T-cell (primary cell): ENCODE results near the gene BMPR2. TPM values are rescaled to one million over a fixed set of nuclear protein-coding genes. Genes with fewer than 3 reads are reported as not detected.
"Not testable (repeated sequence)": the region's sequence is repeated elsewhere in the genome, so short reads cannot be mapped to it uniquely, and the experiment has no call there.

Experiments
- ATAC-seq, 4 experiments: fragments of 200-7000 bp in 3 of 4; fragments of 150-1000 bp in 1 of 4; cut with Tn5 transposase; replicated peaks in 1 of 4; 1 replicate in 3 of 4; 2 replicates in 1 of 4; pipeline ENCODE4 v1.10.0; 2021; ENCODE audit warnings: moderate library complexity in 3 of 4, mild to moderate bottlenecking in 2 of 4, moderate number of reproducible peaks in 1 of 4
- CTCF ChIA-PET, 2 donors: fragments of 300-600 bp; sonication (Branson Sonifier 250); formaldehyde crosslinking; loops; one replicate each; lab custom pipeline; 2022; ENCODE audit warnings: antibody characterized with exemption in 2 of 2; lab: Charles Lee
- POLR2A ChIA-PET, 2 donors: fragments of 300-600 bp; sonication (Branson Sonifier 250); formaldehyde crosslinking; loops; one replicate each; lab custom pipeline; 2022; ENCODE audit warnings: antibody characterized with exemption in 2 of 2; lab: Charles Lee
- DNase-seq, 35 experiments: peaks; one replicate each; pipeline versions ENCODE4 v3.0.0 to v3.0.0-alpha.2; 2013 to 2023
- H3K27ac ChIP-seq: one replicate; pipeline ENCODE4 v1.5.1; 2013; ENCODE audit warnings: low read length
- H3K27me3 ChIP-seq, 2 experiments: replicated peaks in 1 of 2; 1 replicate in 1 of 2; 2 replicates in 1 of 2; pipeline versions ENCODE4 v1.6.1 to v1.7.0; 2013; ENCODE audit warnings: low read length in 1 of 2, mixed read lengths in 1 of 2; ENCODE audit not compliant: control insufficient read depth in 2 of 2, insufficient read depth in 2 of 2; ENCODE audit errors: extremely low read depth in 1 of 2
- H3K36me3 ChIP-seq, 2 donors: 1 replicate in 1 of 2; 2 replicates in 1 of 2; pipeline versions ENCODE4 v1.6.1 to v1.7.0; 2013; ENCODE audit warnings: low read length in 1 of 2; ENCODE audit not compliant: control insufficient read depth in 2 of 2, insufficient read depth in 1 of 2; ENCODE audit errors: extremely low read depth in 1 of 2
- H3K4me1 ChIP-seq, 2 experiments: 1 replicate in 1 of 2; 2 replicates in 1 of 2; pipeline versions ENCODE4 v1.6.1 to v1.7.0; 2013; ENCODE audit warnings: low read length in 2 of 2, mixed read lengths in 1 of 2; ENCODE audit not compliant: insufficient read depth in 2 of 2, control insufficient read depth in 1 of 2; ENCODE audit errors: extremely low read depth in 1 of 2
- H3K4me3 ChIP-seq, 2 donors: 1 replicate in 1 of 2; 2 replicates in 1 of 2; pipeline versions ENCODE4 v1.5.1 to v1.7.0; 2013; ENCODE audit warnings: mild to moderate bottlenecking in 2 of 2, low read length in 1 of 2, moderate library complexity in 1 of 2; ENCODE audit not compliant: control insufficient read depth in 1 of 2; ENCODE audit errors: extremely low read depth in 1 of 2
- H3K9me3 ChIP-seq: 2 replicates; pipeline ENCODE4 v1.7.0; 2013
- H3K27ac Mint-ChIP-seq, 2 donors: one replicate each; pipeline ENCODE4 v1.8.0; 2020 to 2021; ENCODE audit warnings: mild to moderate bottlenecking in 2 of 2, mixed read lengths in 2 of 2
- H3K27me3 Mint-ChIP-seq, 2 donors: one replicate each; pipeline ENCODE4 v1.8.0; 2021 to 2022; ENCODE audit warnings: mixed read lengths in 2 of 2
- H3K36me3 Mint-ChIP-seq: one replicate; pipeline ENCODE4 v1.8.0; 2021; ENCODE audit warnings: mixed read lengths
- H3K4me1 Mint-ChIP-seq, 3 donors: one replicate each; pipeline ENCODE4 v1.8.0; 2020 to 2022; ENCODE audit warnings: mixed read lengths in 3 of 3, mild to moderate bottlenecking in 1 of 3
- H3K4me3 Mint-ChIP-seq, 3 donors: one replicate each; pipeline ENCODE4 v1.8.0; 2020 to 2022; ENCODE audit warnings: mild to moderate bottlenecking in 3 of 3, mixed read lengths in 3 of 3, moderate library complexity in 3 of 3
- H3K9me3 Mint-ChIP-seq, 3 donors: one replicate each; pipeline ENCODE4 v1.8.0; 2020 to 2022; ENCODE audit warnings: mixed read lengths in 3 of 3
- WGBS: methylation state at CpG from one replicate; pipeline ENCODE4 v1.1.5; 2013; ENCODE audit warnings: missing lambda C conversion rate; ENCODE audit not compliant: insufficient coverage; 5-methylcytosine and 5-hydroxymethylcytosine counted together
- total RNA-seq, 35 experiments: library from RNA in 6 of 35; stranded (reverse) in 6 of 35; fragments of 120-200 nt in 1 of 35; gene quantifications; one replicate each; pipeline versions ENCODE4 v1.2.1 to v1.2.4 and lab custom pipeline; 2013 to 2026

BMPR2 gene
- total RNA-seq, 5 donors from 2014 or later (not counting 1 experiment from before 2014, with no cell fraction given): 15.1 to 20.9 (median 17.1) TPM

GRCh38 chr2:202499841-202500240, 123.7 kb downstream of the BMPR2 start:
- H3K9me3 ChIP-seq, CTCF ChIA-PET, H3K27ac Mint-ChIP-seq, H3K27ac ChIP-seq, H3K4me1 ChIP-seq, H3K4me1 Mint-ChIP-seq, H3K27me3 Mint-ChIP-seq, H3K27me3 ChIP-seq, H3K4me3 Mint-ChIP-seq, DNase-seq, POLR2A ChIA-PET, ATAC-seq, H3K9me3 Mint-ChIP-seq, H3K4me3 ChIP-seq, H3K36me3 ChIP-seq: not testable (repeated sequence)
- no CpG with 5 or more reads among the region's 7 CpGs for WGBS
- H3K36me3 Mint-ChIP-seq: peaks cover 21% of the 10 kb centered on the region

- H3K36me3 ChIP-seq, H3K9me3 ChIP-seq, H3K9me3 Mint-ChIP-seq, H3K4me3 ChIP-seq, H3K27ac Mint-ChIP-seq, H3K27me3 Mint-ChIP-seq, H3K27me3 ChIP-seq, H3K4me3 Mint-ChIP-seq, H3K27ac ChIP-seq, H3K4me1 Mint-ChIP-seq, POLR2A ChIA-PET, ATAC-seq, DNase-seq, H3K4me1 ChIP-seq, CTCF ChIA-PET: not testable (repeated sequence)
- peaks cover 19% of the 10 kb centered on the region for H3K36me3 Mint-ChIP-seq
- WGBS: 98% methylated on average over 19 of the region's 21 CpGs
Observed at GRCh38 chr2:202503276-202503675, 127.1 kb downstream of the BMPR2 start.

- H3K36me3 Mint-ChIP-seq: peaks cover 15% of the 10 kb centered on the region
- no peaks in the 10 kb centered on the region for H3K9me3 Mint-ChIP-seq
- no peak overlapping the region for H3K27ac Mint-ChIP-seq
- Histone ChIP-seq H3K27ac (no peak overlapping the region), H3K36me3 (no peaks in the 10 kb centered on the region), H3K9me3 (no peaks in the 10 kb centered on the region), H3K4me3 (no peak overlapping the region), H3K4me1 (no peaks in the 10 kb centered on the region), H3K27me3 (no peaks in the 10 kb centered on the region)
- CTCF ChIA-PET: interaction anchor here in 1 of 2 donors (0.6 kb wide), 1 partner anchor 12 kb away, joined by 4 read pairs; no protein-coding TSS in a partner anchor
- H3K4me3 Mint-ChIP-seq: no peak overlapping the region
- ATAC-seq: no peak
- DNase-seq: no peak
- no peaks in the 10 kb centered on the region for H3K27me3 Mint-ChIP-seq
- POLR2A ChIA-PET: no interaction called here
- H3K4me1 Mint-ChIP-seq: peaks cover 0 to 3% (median 0%) of the 10 kb centered on the region in 3 donors
- no CpG with 5 or more reads among the region's 2 CpGs for WGBS
Observed at GRCh38 chr2:202508686-202509085, 132.6 kb downstream of the BMPR2 start.

GRCh38 chr2:202510911-202511310, 134.8 kb downstream of the BMPR2 start:
- Mint-ChIP-seq H3K9me3 (no peaks in the 10 kb centered on the region), H3K27me3 (no peaks in the 10 kb centered on the region), H3K36me3 (peaks cover 8% of the 10 kb centered on the region), H3K4me3 (no peak overlapping the region), H3K4me1 (no peaks in the 10 kb centered on the region), H3K27ac (no peak overlapping the region)
- Histone ChIP-seq H3K27me3 (no peaks in the 10 kb centered on the region), H3K4me1 (no peaks in the 10 kb centered on the region), H3K36me3 (peaks cover 3 to 7% of the 10 kb centered on the region in 2 donors), H3K4me3 (no peak overlapping the region), H3K9me3 (no peaks in the 10 kb centered on the region), H3K27ac (no peak overlapping the region)
- CTCF ChIA-PET: no interaction called here
- no CpG with 5 or more reads among the region's 3 CpGs for WGBS
- ATAC-seq: no peak
- DNase-seq: no peak
- POLR2A ChIA-PET: no interaction called here

GRCh38 chr2:202512176-202512575, 136.0 kb downstream of the BMPR2 start:
- no peaks in the 10 kb centered on the region for H3K9me3 Mint-ChIP-seq
- no CpG with 5 or more reads among the region's 2 CpGs for WGBS
- CTCF ChIA-PET: no interaction called here
- H3K27me3 ChIP-seq: no peaks in the 10 kb centered on the region
- POLR2A ChIA-PET: interaction anchor here in 1 of 2 donors (0.6 kb wide), 1 partner anchor 138 kb away, joined by 4 read pairs; no protein-coding TSS in a partner anchor
- no peaks in the 10 kb centered on the region for H3K4me1 Mint-ChIP-seq
- H3K4me3 Mint-ChIP-seq: no peak overlapping the region
- H3K27ac Mint-ChIP-seq: no peak overlapping the region
- H3K27me3 Mint-ChIP-seq: no peaks in the 10 kb centered on the region
- H3K4me1 ChIP-seq: no peaks in the 10 kb centered on the region
- no peak overlapping the region for H3K4me3 ChIP-seq
- no peak for DNase-seq
- H3K27ac ChIP-seq: no peak overlapping the region
- no peak for ATAC-seq
- H3K36me3 ChIP-seq: peaks cover 3 to 7% of the 10 kb centered on the region in 2 donors
- no peaks in the 10 kb centered on the region for H3K9me3 ChIP-seq
- peaks cover 8% of the 10 kb centered on the region for H3K36me3 Mint-ChIP-seq

- WGBS: no CpG with 5 or more reads among the region's 3 CpGs
- Histone ChIP-seq H3K4me3 (no peak overlapping the region), H3K36me3 (peaks cover 3 to 11% of the 10 kb centered on the region in 2 donors), H3K4me1 (no peaks in the 10 kb centered on the region), H3K9me3 (no peaks in the 10 kb centered on the region), H3K27me3 (no peaks in the 10 kb centered on the region), H3K27ac (no peak overlapping the region)
- Mint-ChIP-seq H3K4me1 (no peaks in the 10 kb centered on the region), H3K4me3 (no peak overlapping the region), H3K36me3 (peaks cover 12% of the 10 kb centered on the region), H3K27me3 (no peaks in the 10 kb centered on the region), H3K27ac (no peak overlapping the region), H3K9me3 (no peaks in the 10 kb centered on the region)
- ChIA-PET POLR2A (no interaction called here), CTCF (interaction anchor here in 1 of 2 donors (0.7 kb wide), 1 partner anchor 10 kb away, joined by 5 read pairs; no protein-coding TSS in a partner anchor)
- DNase-seq: no peak
- no peak for ATAC-seq
Observed at GRCh38 chr2:202514732-202515131, 138.6 kb downstream of the BMPR2 start.

GRCh38 chr2:202519453-202519852, 143.3 kb downstream of the BMPR2 start:
- WGBS: no CpG with 5 or more reads among the region's 1 CpG
- Mint-ChIP-seq H3K27ac (no peak overlapping the region), H3K9me3 (no peaks in the 10 kb centered on the region), H3K27me3 (no peaks in the 10 kb centered on the region), H3K36me3 (peaks cover 42% of the 10 kb centered on the region), H3K4me1 (no peaks in the 10 kb centered on the region), H3K4me3 (no peak overlapping the region)
- H3K27ac ChIP-seq: no peak overlapping the region
- ChIA-PET POLR2A (no interaction called here), CTCF (no interaction called here)
- no peak overlapping the region for H3K4me3 ChIP-seq
- H3K27me3 ChIP-seq: no peaks in the 10 kb centered on the region
- no peak for ATAC-seq
- H3K9me3 ChIP-seq: no peaks in the 10 kb centered on the region
- no peak for DNase-seq
- H3K36me3 ChIP-seq: peaks cover 0 to 28% of the 10 kb centered on the region in 2 donors
- H3K4me1 ChIP-seq: no peaks in the 10 kb centered on the region
